HL-60 (cell line): ENCODE data around the gene KIRREL1.

Source experiments
- DNase-seq, 2 experiments: peaks; one replicate each; pipeline ENCODE4 v3.0.0-alpha.2; 2010 to 2020; ENCODE audit warnings: low read depth in 1 of 2, low spot score in 1 of 2
- H3K27ac ChIP-seq: fragments of 250-450 bp; sonication (Bioruptor Pico); replicated peaks from 2 replicates; pipeline ENCODE4 v1.5.1; 2020; ENCODE audit warnings: mild to moderate bottlenecking, moderate library complexity
- H3K27me3 ChIP-seq: fragments of 250-450 bp; sonication (Bioruptor Pico); 2 replicates; pipeline ENCODE4 v1.5.1; 2021; ENCODE audit warnings: mild to moderate bottlenecking, moderate library complexity; ENCODE audit not compliant: insufficient read depth, poor library complexity, severe bottlenecking
- H3K4me3 ChIP-seq: replicated peaks from 2 replicates; pipeline ENCODE4 v1.5.1; 2011; ENCODE audit warnings: mild to moderate bottlenecking, control low read depth, low read length; ENCODE audit not compliant: insufficient read depth
- GABPA ChIP-seq: IDR thresholded peaks from 2 replicates; pipeline ENCODE4 v1.6.1; 2012; ENCODE audit warnings: low read depth
- POLR2AphosphoS5 ChIP-seq: IDR thresholded peaks from 2 replicates; pipeline ENCODE4 v1.6.1; 2012; ENCODE audit warnings: low read depth
- SPI1 ChIP-seq: IDR thresholded peaks from 2 replicates; pipeline ENCODE4 v1.6.1; 2012; ENCODE audit warnings: low read depth, mild to moderate bottlenecking, borderline replicate concordance
- TF ChIP-seq, protein P1 (sequence below): IDR thresholded peaks from one replicate; pipeline ENCODE4 v1.5.1; 2011; ENCODE audit warnings: low read length, control low read depth, inconsistent platforms; ENCODE audit not compliant: insufficient read depth
- TF ChIP-seq, protein P2 (sequence below): IDR thresholded peaks from 2 replicates; pipeline ENCODE4 v1.6.1; 2012; ENCODE audit warnings: low read depth; ENCODE audit not compliant: insufficient replicate concordance

KIRREL1 gene

DNA sequence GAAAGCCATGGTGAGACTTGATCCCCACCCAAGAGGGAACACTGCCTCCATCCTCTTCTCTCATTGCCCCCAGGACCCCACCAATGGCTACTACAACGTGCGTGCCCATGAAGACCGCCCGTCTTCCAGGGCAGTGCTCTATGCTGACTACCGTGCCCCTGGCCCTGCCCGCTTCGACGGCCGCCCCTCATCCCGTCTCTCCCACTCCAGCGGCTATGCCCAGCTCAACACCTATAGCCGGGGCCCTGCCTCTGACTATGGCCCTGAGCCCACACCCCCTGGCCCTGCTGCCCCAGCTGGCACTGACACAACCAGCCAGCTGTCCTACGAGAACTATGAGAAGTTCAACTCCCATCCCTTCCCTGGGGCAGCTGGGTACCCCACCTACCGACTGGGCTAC lies 101.1 kb downstream of the KIRREL1 start:
- no peak overlapping the region for H3K27ac ChIP-seq
- TF ChIP-seq SPI1: no peak
- TF ChIP-seq, protein P1, sequence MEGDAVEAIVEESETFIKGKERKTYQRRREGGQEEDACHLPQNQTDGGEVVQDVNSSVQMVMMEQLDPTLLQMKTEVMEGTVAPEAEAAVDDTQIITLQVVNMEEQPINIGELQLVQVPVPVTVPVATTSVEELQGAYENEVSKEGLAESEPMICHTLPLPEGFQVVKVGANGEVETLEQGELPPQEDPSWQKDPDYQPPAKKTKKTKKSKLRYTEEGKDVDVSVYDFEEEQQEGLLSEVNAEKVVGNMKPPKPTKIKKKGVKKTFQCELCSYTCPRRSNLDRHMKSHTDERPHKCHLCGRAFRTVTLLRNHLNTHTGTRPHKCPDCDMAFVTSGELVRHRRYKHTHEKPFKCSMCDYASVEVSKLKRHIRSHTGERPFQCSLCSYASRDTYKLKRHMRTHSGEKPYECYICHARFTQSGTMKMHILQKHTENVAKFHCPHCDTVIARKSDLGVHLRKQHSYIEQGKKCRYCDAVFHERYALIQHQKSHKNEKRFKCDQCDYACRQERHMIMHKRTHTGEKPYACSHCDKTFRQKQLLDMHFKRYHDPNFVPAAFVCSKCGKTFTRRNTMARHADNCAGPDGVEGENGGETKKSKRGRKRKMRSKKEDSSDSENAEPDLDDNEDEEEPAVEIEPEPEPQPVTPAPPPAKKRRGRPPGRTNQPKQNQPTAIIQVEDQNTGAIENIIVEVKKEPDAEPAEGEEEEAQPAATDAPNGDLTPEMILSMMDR: no peak
- TF ChIP-seq GABPA: no peak
- TF ChIP-seq POLR2AphosphoS5: no peak
- TF ChIP-seq, protein P2, sequence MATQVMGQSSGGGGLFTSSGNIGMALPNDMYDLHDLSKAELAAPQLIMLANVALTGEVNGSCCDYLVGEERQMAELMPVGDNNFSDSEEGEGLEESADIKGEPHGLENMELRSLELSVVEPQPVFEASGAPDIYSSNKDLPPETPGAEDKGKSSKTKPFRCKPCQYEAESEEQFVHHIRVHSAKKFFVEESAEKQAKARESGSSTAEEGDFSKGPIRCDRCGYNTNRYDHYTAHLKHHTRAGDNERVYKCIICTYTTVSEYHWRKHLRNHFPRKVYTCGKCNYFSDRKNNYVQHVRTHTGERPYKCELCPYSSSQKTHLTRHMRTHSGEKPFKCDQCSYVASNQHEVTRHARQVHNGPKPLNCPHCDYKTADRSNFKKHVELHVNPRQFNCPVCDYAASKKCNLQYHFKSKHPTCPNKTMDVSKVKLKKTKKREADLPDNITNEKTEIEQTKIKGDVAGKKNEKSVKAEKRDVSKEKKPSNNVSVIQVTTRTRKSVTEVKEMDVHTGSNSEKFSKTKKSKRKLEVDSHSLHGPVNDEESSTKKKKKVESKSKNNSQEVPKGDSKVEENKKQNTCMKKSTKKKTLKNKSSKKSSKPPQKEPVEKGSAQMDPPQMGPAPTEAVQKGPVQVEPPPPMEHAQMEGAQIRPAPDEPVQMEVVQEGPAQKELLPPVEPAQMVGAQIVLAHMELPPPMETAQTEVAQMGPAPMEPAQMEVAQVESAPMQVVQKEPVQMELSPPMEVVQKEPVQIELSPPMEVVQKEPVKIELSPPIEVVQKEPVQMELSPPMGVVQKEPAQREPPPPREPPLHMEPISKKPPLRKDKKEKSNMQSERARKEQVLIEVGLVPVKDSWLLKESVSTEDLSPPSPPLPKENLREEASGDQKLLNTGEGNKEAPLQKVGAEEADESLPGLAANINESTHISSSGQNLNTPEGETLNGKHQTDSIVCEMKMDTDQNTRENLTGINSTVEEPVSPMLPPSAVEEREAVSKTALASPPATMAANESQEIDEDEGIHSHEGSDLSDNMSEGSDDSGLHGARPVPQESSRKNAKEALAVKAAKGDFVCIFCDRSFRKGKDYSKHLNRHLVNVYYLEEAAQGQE: no peak
- DNase-seq: no peak
- H3K27me3 ChIP-seq: peaks cover 2% of the 10 kb centered on the region
- H3K4me3 ChIP-seq: no peak overlapping the region

- DNase-seq: peak; percentile 19 to 23
- Histone ChIP-seq H3K4me3 (no peak overlapping the region), H3K27ac (no peak overlapping the region), H3K27me3 (peaks cover 2% of the 10 kb centered on the region)
- TF ChIP-seq POLR2AphosphoS5: no peak
- TF ChIP-seq, protein P1: peak; percentile 96
- no peak for TF ChIP-seq GABPA
- TF ChIP-seq SPI1: peak; percentile 18; the same call in 1 of the 2 replicates
Observed at GRCh38 chr1:158095737-158096335, 102.4 kb downstream of the KIRREL1 start.

GRCh38 chr1:158098256-158098655 lies 104.8 kb downstream of the KIRREL1 start:
- H3K27ac ChIP-seq: no peak overlapping the region
- TF ChIP-seq, protein P1: no peak
- TF ChIP-seq, protein P2: no peak
- TF ChIP-seq GABPA (no peak), POLR2AphosphoS5 (no peak), SPI1 (no peak)
- no peak overlapping the region for H3K4me3 ChIP-seq
- DNase-seq: no peak
- no peaks in the 10 kb centered on the region for H3K27me3 ChIP-seq

GRCh38 chr1:158099185-158099584 lies 105.7 kb downstream of the KIRREL1 start:
- Histone ChIP-seq H3K27me3 (peaks cover 2% of the 10 kb centered on the region), H3K27ac (no peak overlapping the region), H3K4me3 (no peak overlapping the region)
- TF ChIP-seq, protein P1: no peak
- TF ChIP-seq SPI1: no peak
- TF ChIP-seq GABPA: no peak
- TF ChIP-seq POLR2AphosphoS5: no peak
- TF ChIP-seq, protein P2: no peak
- DNase-seq: no peak
